NCI-H446 (cell line): Measurements from ENCODE around the gene TBL1X.

Source experiments
- DNase-seq, 2 experiments: peaks; one replicate each; lab custom pipeline; 2025; lab: John Stamatoyannopoulos, UW

The TBL1X gene

DNA sequence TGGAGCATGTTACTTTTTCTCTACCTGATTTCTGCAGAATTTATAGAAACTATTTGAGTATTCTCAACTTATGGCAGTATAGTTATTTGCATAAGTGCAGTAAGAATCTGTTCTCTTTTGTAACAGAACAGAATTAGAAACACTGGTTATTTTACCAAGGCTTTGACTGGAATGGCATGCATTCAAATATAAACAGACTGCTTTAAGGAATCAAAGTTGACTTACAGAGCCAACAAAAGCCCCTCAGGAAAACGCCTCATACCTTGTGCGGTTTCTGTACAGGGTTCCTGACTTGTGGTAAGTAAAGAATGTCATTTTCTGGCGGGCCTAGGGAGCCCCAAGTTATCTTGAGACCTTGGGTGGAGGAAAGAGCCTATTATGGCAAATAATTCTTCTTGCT is 203.7 kb downstream of the TBL1X start:
- DNase-seq = no peak

DNA sequence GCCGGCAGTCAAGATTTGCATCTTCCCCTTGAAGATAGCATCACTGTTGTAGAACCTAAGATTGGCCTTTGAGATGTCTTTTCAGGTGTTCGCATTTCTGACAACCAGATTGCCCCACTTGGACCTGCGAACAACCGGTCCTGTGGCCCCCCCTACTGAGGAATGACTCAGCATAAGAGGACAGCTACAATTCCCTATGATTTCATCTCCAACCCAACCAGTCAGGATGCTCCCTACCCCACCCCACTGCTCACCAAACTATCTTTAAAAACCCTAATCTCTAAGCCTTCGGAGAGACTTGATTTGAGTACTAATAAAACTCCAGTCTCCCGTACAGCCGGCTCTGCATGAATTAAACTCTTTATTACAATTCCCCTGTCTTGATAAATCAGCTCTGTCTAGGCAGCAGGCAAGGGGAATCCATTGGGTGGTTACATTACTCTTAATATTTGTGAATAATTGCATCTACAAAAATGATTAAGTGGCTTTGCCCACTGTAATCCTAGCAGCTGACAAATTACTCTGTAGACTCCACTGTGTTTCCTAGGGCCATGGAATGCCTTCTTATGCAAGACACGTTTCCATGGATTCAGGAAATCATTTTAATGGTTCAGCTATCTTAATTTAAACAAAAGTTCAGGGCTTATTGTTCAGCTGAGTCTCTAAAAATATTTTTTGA is 205.4 kb downstream of the TBL1X start:
- no peak for DNase-seq

DNA sequence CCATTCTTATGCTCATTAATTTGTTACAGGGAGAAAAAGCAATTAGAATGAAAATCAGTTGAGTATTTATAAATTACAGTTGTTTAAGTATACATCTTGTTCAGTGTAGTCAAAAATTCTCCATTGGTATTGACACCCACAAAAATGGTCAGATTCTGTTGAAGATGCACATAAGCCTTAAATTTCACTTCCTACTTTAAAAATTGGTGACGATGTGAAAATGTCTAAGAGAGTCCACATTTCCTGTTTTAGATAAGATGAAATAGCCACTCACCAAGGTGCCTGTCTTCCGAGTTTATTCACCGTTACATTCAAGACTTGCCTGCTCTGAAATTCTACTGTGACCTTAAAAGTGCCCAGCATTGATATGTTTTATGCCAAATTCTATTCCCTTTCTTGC is 207.1 kb downstream of the TBL1X start:
- no peak for DNase-seq

DNA sequence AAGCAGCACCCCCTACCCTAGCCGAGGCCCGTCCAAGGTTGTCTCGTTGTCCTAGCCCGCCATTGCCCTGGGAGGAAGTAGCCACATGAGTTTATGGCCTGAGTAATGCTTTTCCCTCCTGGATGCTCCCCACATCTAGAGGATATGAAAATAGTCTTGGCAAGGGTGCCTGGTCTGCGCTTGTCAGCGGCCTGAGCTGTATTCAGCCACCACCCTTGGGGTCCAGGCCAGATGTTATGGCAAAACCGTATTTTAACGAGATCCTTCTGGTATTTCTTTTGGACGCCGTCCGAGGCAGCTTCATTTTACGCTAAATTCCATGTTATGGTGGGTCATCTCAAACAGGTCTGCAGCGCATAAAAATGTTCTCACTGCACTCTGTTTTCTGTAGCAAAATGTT is 211.4 kb downstream of the TBL1X start:
- no peak for DNase-seq

DNA sequence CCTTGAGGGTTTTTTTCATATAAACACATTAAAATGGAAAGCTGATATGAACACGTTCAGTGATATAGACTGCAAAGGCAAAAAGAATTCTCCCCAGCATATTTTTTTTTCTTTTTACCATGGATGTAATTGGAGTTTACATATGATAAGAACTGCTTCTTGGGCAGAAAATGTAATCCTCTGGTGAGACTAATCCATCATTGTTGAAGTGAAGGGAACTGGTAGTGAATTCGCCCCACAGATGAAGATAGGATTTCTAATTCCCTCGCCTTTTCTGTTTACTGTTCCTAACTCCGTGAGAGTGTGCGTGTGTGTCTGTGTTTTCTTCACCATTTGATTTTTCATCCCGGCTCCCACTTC is 211.9 kb downstream of the TBL1X start:
- DNase-seq = no peak

DNA sequence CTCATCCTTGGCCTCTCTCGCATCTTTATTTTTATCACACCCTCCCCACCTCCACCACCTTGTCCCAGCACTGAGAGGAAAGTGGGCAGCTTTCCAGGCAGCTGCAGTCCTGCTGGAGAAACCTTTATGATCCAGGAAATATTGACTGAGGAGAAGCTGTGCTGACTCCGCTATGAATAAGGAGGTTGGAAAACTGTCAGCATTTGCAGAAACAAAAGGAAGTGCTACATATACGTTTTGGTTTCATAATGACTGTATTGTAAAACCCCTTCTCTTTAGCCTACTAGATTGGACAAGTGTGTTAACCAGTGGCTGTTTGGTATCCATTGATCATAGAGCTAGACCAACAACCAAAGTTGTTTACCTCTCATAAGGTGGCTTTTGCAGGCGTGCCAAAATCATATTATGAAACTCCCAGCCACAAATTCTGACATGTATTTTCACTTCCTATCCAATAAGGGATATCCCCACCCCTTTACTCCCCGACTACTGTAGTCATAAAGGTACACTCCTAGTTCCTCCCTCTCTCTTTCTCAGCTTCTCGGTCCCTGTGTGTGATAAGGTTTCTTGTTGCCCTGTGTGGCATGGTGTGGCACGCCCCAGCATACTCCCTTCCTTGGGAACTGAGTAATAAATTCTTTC is 212.4 kb downstream of the TBL1X start:
- DNase-seq = no peak

DNA sequence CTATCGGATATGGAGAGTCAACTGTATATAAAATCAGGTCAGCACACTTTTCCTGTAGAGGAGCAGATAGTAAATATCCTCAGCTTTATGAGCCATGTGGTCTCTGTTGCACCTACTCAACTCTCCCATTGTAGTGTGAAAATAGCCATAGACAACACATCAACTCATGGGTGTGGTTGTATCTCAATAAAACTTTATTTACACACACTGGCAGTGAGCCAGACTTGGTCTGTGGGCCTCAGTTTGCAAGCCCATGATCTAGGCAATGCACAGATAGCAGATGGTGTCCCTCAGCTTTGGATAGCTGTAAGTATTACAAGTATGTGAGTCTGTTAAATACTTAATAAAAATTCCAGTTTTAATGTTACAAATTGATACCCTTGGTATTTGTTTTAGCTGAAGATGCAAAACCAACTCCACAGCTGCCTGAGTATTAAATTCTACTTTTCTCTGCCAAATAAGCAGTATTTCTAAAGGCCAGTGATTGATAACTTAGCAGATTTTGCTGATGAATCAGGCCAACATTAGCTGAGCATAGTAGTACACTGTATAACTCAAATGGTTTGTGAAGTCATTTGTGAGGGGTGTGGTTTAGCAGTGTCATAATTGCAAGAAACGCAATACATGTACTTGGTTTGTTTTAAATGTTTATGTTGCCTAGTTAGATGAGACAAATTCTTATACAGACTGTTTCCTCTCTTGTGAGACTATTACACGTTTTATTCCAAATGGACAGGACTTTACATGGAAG is 213.5 kb downstream of the TBL1X start:
- no peak for DNase-seq

DNA sequence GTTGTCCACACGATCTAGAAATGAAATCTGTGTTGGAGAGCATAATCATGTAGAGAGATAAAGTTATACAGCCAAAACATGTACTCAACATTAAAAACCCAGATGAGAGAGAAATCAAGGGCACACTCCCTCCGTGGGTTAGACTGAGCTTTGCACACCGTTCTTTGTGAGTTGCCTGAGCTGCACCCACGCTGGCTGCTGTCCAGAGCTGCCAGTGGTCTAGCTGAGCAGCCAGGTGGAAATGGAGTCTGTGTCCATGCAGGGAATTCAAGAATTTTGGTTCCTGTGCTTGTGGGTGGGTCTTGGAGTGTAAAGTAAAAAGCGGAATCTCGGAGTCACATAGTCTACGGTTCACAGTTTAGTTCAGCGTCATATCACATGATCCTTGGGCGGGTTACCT is 216.2 kb downstream of the TBL1X start:
- no peak for DNase-seq

DNA sequence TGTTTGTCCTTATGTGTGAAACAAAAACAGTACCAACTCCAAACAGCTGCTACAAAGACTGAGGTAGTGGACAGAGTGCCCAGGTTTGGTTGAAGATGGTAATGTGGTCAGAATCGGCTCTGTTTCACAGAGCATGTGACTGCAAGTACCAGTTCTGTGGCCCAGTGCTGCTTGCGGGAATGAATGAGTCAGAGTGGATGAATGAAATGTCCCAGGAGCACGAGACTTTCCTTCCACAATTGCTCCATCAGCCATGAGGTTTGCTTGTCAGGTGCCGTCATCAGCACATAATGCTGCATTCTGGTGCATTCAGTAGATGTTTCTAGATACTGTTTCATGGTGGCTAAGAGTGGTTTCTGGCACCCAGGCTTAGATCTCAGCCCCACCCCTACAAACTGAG is 216.6 kb downstream of the TBL1X start:
- no peak for DNase-seq

DNA sequence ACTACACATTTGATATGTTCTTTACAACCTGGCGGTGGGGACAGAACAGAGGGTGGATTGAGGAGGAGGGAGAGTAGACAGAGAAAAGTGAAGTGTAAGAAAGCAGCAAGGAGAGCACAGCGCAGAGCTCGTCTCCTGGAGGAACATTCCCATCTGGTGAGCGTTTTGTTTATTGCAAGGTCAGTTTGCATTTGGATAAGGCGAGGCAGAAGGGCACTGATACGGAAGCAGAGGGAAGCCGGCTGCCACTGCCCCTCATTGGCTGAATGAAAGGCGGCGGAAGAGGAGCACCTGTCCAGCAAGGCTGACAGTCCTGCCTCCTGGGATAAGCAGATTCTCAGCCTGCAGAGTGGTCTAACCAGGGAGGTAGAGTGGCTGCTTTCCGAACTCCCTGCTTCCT is 217.6 kb downstream of the TBL1X start:
- DNase-seq = no peak

DNA sequence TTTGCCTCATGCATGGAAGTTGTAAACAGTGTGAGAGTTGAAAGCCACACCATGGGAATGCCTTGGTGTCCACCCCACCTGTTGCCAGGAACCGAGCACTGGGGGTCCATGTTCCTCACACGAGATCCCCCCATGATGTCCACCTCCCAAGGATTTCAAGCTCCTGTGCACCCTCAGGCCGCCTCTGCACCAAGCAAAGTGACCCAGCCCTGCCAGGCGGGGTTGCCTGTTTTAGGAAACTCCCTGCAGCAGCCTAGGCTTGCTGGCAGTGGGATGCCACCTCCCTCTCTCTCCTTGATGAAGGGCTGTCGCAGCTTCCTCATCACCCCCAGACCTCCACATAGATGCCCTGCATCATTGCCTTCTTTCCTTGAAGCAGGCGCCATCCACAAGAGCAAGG is 218.0 kb downstream of the TBL1X start:
- no peak for DNase-seq

DNA sequence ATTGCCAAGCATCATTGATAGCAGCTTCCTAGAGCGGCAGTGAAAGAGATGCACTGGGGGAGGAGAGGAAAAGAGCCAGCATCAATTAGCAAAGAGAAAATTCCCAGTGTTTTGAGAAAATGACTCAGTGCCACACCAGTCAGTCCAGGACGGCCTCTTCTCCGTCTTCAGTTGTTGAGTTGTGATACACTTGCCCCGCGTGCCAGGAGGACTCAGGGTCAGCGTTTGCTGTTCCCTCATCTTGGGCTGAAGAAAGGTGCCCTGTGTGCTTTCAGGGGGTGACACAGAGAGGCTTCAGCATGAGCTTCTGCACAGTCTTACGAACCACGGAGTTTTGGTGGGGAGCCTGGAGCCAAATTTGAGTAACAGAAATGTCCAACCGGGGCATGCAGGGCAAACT is 218.5 kb downstream of the TBL1X start:
- no peak for DNase-seq

DNA sequence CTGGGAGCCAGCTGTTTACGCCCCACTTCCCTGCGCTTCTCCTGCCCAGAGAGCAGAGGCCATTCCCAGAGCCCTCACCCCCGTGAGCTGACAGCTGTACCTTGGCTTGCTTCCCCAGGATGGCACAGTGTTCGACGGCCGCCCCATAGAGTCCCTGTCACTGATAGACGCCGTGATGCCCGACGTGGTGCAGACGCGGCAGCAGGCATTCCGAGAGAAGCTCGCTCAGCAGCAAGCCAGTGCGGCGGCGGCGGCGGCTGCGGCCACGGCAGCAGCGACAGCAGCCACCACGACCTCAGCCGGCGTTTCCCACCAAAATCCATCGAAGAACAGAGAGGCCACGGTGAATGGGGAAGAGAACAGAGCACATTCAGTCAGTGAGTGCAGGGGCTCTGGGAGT is 223.0 kb downstream of the TBL1X start:
- DNase-seq = no peak

DNA sequence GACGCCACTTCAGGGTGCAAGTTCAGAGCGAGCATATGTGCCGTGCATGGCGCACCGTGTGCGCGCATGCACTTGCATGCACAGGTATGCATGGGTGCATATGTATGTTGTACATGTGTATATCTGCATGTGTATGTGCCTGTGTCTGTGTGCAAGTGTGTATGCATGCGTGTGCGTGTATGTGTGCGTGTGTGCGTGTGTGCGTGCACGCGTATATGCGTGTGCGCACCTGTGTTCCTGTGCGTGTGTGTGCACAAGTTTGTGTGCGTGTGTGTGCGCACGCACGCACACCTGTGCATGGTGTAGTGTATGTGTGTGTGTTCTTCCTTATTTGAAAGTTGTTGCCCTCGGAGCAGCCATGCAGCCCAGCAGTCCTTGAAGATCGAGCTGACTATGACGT is 224.0 kb downstream of the TBL1X start:
- DNase-seq = no peak

DNA sequence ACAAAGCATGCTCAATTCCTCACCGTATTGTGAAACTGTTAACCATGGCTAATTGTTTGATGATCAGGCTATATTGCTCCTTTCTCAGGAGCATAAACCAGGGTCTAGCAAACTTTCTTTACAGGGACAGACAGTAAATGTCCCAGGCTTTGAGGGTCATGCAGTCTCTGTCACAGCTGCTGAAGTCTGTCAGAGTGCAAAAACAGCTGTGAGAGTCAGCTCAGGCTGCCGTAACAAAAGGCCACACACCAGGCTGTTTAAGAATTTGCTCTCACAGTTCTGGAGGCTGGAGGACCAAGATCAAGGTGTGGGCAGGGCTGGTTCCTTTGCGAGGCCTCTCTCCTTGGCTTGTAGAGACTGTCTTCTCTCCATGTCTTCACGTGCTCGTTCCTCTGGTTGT is 225.2 kb downstream of the TBL1X start:
- DNase-seq = no peak

DNA sequence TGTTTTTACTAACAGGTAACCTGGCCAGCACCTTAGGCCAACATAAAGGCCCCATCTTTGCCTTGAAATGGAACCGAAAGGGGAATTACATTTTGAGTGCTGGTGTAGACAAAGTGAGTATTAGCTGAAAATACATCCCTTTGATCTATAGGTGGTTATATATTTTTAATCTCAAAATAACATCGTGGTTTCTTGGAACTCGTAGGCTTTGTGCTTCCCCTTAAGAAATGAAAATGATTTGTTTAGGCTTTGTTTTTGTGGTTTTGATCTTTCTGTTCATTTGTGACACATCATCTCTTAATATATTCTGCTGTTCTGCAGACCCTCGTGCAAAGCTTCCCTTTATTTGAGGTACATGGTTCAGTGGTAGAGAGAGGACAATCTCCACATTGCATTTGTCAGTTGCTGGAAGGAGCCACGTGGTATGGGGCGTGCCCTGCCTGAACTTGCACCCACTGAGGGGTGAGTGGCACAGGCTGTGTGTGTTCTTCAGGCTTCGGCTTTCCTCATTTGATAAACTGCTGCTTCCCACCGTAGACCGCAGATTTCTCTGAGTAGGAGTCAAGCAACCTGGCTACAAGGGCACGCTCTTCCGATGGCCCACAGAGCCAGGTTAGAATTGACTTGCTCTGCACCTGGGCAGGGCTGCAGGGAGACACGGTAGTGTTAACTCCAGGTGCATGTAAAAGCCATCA is 228.6 kb downstream of the TBL1X start:
- no peak for DNase-seq

DNA sequence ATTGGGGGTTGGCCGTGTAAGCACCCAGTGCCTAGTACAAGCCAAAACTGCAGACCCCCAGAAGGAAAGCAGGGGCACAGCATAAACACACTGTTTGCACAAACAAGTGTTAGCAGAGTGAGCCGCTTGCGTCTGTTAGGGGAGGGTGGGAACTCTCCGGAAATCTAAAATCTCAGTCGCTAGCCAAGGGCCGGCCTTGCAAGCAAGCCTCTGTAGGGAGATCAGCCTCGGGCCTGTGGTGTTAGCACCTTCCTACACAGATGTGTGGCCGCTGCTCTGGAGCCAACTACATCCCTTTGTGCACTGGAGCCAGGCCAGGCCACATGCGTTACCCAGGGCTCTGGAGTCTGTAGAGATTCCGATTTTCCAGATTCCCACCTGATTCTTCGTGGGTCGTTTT is 233.7 kb downstream of the TBL1X start:
- no peak for DNase-seq

DNA sequence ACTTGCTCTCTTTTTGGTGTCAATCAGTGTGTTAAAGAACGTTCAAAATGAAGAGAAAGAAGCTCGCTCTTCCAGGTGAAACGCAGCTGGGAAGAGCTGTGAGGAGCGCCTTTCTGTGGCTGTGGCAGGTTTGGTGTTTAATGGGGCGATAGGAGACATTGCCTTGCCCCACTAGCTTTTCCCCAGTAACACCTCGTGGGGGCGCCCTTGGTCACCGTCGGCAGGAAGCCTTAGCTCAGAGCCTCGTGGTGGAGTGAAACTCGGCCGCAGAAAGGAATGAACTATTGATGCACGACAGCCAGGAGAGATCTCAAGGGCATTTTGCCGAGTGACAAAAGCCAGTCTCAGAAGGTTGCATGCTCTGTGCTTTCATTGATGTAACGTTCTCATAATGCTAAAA is 235.7 kb downstream of the TBL1X start:
- DNase-seq = no peak

DNA sequence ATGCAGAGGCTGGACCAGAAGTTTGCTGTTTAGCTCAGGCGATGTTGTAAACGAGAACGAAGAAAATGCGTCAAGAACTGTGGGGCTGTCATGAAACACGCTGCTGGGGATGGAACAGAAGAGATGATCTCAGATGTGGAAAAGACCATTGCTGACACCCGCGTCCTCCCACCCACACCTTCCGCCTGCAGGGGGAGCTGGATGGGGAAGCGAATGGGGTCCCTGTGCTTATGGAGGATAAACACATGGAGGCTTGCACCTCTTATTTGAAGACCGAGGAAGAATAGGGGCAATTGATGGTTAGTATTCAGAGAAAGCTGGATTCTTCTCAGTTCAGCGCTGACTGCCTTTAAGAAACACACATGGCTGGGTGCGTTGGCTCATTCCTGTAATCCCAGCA is 236.9 kb downstream of the TBL1X start:
- DNase-seq = no peak

DNA sequence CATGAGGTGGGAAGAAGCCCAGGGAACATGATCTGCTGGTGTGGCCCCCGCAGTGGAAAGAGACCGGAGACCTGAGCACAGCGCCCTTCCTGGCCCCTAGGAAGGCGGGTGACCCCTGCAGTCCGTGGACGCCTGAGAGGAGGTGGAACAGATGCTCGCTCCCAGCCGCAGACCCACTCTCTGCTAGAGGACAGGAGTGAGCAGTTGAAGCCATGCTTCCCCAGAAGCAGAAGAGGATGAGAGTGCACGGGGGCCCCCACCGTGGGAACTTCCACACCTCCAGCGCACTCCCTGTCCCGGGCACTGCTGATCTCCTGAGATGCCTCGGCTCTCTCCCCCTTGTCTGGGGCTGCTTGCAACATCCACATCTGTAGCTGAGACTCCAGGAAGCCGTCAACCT is 238.5 kb downstream of the TBL1X start:
- DNase-seq = no peak

DNA sequence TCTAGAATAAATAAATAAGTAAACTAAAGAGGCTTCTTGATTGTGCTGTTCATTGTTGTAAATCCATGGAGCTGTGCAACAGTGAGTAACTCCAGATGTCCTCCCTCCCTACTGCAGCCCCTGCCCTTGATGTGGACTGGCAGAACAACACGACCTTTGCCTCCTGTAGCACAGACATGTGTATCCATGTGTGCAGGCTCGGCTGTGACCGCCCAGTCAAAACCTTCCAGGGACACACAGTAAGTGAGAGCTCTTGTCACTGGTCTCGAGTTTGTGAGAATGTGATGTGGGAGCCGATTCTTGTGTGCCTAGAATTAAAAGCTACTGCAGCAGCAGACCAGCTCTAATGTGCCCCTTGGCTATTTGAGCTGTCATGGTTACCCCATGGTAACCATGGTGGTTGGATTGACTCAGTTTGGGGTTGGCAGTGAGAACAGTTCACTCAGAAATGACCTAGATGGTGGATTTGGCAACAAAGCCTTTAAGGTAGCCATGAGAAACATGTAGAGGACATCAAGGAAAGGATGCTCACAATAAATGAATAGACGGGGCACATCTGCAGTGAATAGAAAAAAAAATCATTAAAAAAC is 240.1 kb downstream of the TBL1X start:
- no peak for DNase-seq

DNA sequence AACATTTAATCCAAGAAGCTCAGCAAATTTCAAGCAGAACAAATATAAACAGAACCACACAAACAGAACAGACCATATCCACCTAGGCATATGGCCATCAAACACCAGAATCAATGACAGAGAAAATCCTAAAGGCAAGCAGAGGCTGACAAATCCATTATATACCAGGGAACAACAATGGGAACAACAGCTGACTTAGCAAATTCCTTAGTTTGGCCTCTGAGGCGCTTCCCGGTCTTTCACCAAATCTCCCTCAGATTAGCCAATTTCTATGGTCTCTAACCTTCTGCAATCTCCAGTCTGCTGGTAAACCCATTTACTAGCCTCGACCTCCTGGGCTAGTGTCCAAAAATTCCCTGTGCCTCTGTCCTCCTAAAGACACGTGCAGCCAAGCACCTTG is 241.6 kb downstream of the TBL1X start:
- DNase-seq = no peak
